ENCODE data around the gene HBD. TPM values are rescaled to one million over a fixed set of nuclear protein-coding genes. Genes with fewer than 3 reads are reported as not detected.

HBD gene
- total RNA-seq, 1 experiment from 2014 or later, result not detected

GRCh38 chr11:5225480-5225871, 8.8 kb downstream of the HBD start:
- intact Hi-C loops (cut with micrococcal nuclease), result no loop called here
- BruUV-seq (replicated peaks), result no TSS peak
- Histone ChIP-seq H3K27me3 (ENCODE audit: insufficient read depth, low read length) (no peaks in the 10 kb centered on the region), H3K36me3 (ENCODE audit: control insufficient read depth in 1 of 2, insufficient read depth in 2 of 2, low read length in 2 of 2) (no peaks in the 10 kb centered on the region), H3K4me3 (replicated peaks in 1 of 2; ENCODE audit: low read depth in 1 of 2, low read length in 2 of 2) (no peak overlapping the region), H3K79me2 (ENCODE audit: insufficient read depth, low read length) (no peaks in the 10 kb centered on the region), H3K4me1 (ENCODE audit: control insufficient read depth in 1 of 2, insufficient read depth in 2 of 2, low read length in 2 of 2) (no peaks in the 10 kb centered on the region), H3K4me2 (ENCODE audit: low read length) (no peak overlapping the region), H3K27ac (ENCODE audit: low read depth, low read length) (no peak overlapping the region), H3K9ac (ENCODE audit: low read length) (no peak overlapping the region), H4K20me1 (ENCODE audit: insufficient read depth) (no peaks in the 10 kb centered on the region), H3K9me2 (ENCODE audit: insufficient read depth) (no peaks in the 10 kb centered on the region), H2AFZ (ENCODE audit: low read depth, low read length, poor library complexity, severe bottlenecking) (no peak overlapping the region), H3K9me3 (ENCODE audit: control insufficient read depth in 1 of 2, insufficient read depth in 1 of 2, low read depth in 1 of 2, low read length in 2 of 2) (no peaks in the 10 kb centered on the region)
- ChIA-PET POLR2A (no interaction called here), RAD21 (ENCODE audit: low non-redundant PET in 1 of 2, low total read pairs in 2 of 2, uncharacterized antibody in 2 of 2, unreplicated experiment in 2 of 2) (no interaction called here), CTCF (no interaction called here)
- ATAC-seq (no peak), DNase-seq (ENCODE audit: low read depth, low spot score) (no peak)
- TF ChIP-seq MAX (IDR thresholded peaks at IDR 0.05), result no peak
- TF ChIP-seq RAD21 (IDR thresholded peaks at IDR 0.05; ENCODE audit: low read depth), result no peak
- no peak for TF ChIP-seq TCF7L2 (IDR thresholded peaks at IDR 0.05; ENCODE audit: borderline replicate concordance, extremely low read depth, insufficient read depth, insufficient read length)
- no peak for TF ChIP-seq SRF (IDR thresholded peaks at IDR 0.05; ENCODE audit: low read depth)
- no peak for TF ChIP-seq EZH2phosphoT487 (IDR thresholded peaks at IDR 0.05; ENCODE audit: borderline replicate concordance)
- no peak for TF ChIP-seq ELF1 (IDR thresholded peaks at IDR 0.05; ENCODE audit: borderline replicate concordance, low read depth)
- no peak for TF ChIP-seq JUND (IDR thresholded peaks at IDR 0.05)
- TF ChIP-seq SP1 (IDR thresholded peaks at IDR 0.05; ENCODE audit: low read depth), result no peak
- TF ChIP-seq CEBPB (IDR thresholded peaks at IDR 0.05; ENCODE audit: low read depth), result no peak
- no peak for TF ChIP-seq ZFX (IDR thresholded peaks at IDR 0.05)
- no peak for TF ChIP-seq POLR2A (IDR thresholded peaks at IDR 0.05; ENCODE audit: borderline replicate concordance, extremely low read depth, insufficient read depth, insufficient read length)

GRCh38 chr11:5224538-5225479, 9.5 kb downstream of the HBD start:
- Histone ChIP-seq H2AFZ (ENCODE audit: low read depth, low read length, poor library complexity, severe bottlenecking) (no peak overlapping the region), H3K9ac (ENCODE audit: low read length) (no peak overlapping the region), H3K4me2 (ENCODE audit: low read length) (no peak overlapping the region), H3K9me3 (ENCODE audit: control insufficient read depth in 1 of 2, insufficient read depth in 1 of 2, low read depth in 1 of 2, low read length in 2 of 2) (no peaks in the 10 kb centered on the region), H4K20me1 (ENCODE audit: insufficient read depth) (no peaks in the 10 kb centered on the region), H3K79me2 (ENCODE audit: insufficient read depth, low read length) (no peaks in the 10 kb centered on the region), H3K4me1 (ENCODE audit: control insufficient read depth in 1 of 2, insufficient read depth in 2 of 2, low read length in 2 of 2) (no peaks in the 10 kb centered on the region), H3K4me3 (replicated peaks in 1 of 2; ENCODE audit: low read depth in 1 of 2, low read length in 2 of 2) (no peak overlapping the region), H3K36me3 (ENCODE audit: control insufficient read depth in 1 of 2, insufficient read depth in 2 of 2, low read length in 2 of 2) (no peaks in the 10 kb centered on the region), H3K9me2 (ENCODE audit: insufficient read depth) (no peaks in the 10 kb centered on the region), H3K27ac (ENCODE audit: low read depth, low read length) (no peak overlapping the region), H3K27me3 (ENCODE audit: insufficient read depth, low read length) (no peaks in the 10 kb centered on the region)
- DNase-seq (ENCODE audit: low read depth, low spot score) (no peak), ATAC-seq (no peak)
- intact Hi-C loops (cut with micrococcal nuclease), result no loop called here
- no TSS peak for BruUV-seq (replicated peaks)
- RAD21 ChIA-PET (ENCODE audit: low non-redundant PET in 1 of 2, low total read pairs in 2 of 2, uncharacterized antibody in 2 of 2, unreplicated experiment in 2 of 2), result no interaction called here
- POLR2A ChIA-PET, result no interaction called here
- CTCF ChIA-PET, result no interaction called here
- no peak for TF ChIP-seq RAD21 (IDR thresholded peaks at IDR 0.05; ENCODE audit: low read depth)
- no peak for TF ChIP-seq ZNF274 (IDR thresholded peaks at IDR 0.05; ENCODE audit: low read depth, low read length)
- no peak for TF ChIP-seq CBX3 (IDR thresholded peaks at IDR 0.05; ENCODE audit: low read depth)
- no peak for TF ChIP-seq ATF3 (IDR thresholded peaks at IDR 0.05)
- no peak for TF ChIP-seq EGR1 (IDR thresholded peaks at IDR 0.05; ENCODE audit: low read depth)
- no peak for TF ChIP-seq ELF1 (IDR thresholded peaks at IDR 0.05; ENCODE audit: borderline replicate concordance, low read depth)
- TF ChIP-seq JUND (IDR thresholded peaks at IDR 0.05), result no peak
- TF ChIP-seq SIN3A (IDR thresholded peaks at IDR 0.05; ENCODE audit: low read depth), result no peak
- TF ChIP-seq TCF7L2 (IDR thresholded peaks at IDR 0.05; ENCODE audit: borderline replicate concordance, extremely low read depth, insufficient read depth, insufficient read length), result no peak
- no peak for TF ChIP-seq CTCF (IDR thresholded peaks at IDR 0.05 in 2 of 3, conservative IDR thresholded peaks at IDR 0.05 in 1 of 3; ENCODE audit: borderline replicate concordance in 1 of 3, insufficient read depth in 1 of 3, low read depth in 2 of 3, low read length in 2 of 3)

Measured in HCT116 (cell line).